ENCODE results near the gene RPS2.
A peak's percentile ranks its signal among the peaks of the same experiment; 100 is the strongest.
"Not testable (repeated sequence)": the region's sequence is repeated elsewhere in the genome, so short reads cannot be mapped to it uniquely, and the experiment has no call there.

RPS2 gene

DNA sequence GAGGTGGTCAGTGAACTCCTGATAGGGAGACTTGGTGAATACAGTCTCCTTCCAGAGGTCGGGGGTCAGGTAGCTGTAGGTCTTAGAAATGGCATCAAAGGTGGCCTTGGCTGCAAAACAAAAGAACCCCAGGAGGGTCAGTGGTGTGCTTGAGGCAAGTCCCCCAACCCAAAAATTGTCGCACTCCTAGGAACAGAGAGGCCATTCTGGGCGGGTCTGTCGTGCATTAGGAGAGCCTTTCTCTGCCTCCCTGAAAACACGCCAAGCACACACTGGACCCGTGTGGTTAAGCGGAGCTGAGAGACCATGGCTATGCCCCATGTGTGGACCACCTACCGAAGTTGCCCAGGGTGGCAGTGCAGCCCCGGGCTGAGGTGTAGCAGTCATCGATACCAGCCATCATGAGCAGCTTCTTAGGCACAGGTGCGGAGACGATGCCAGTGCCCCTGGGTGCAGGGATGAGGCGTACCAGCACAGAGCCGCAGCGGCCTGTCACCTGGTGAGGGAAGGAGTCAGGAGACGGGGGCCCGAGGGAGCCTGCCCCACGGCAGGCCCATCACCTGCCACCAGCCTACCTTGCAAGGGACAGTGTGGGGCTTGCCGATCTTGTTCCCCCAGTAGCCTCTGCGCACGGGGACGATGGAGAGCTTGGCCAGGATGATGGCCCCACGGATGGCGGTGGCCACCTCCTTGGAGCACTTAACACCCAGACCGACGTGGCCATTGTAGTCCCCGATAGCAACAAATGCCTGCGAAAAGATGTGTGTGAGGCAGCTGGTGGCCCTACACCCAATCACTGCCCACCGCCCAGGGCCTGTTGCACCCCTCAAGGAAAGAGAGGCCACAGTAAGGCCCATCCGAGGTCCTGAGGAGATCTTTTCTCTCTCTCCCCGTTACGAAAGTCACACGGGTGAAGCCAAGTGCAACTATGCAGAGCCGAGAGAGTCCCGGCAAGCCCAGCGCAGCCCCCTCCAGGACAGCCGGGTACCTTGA is 2.2 kb downstream of the RPS2 start:
- DNase-seq = not testable (repeated sequence)

DNA sequence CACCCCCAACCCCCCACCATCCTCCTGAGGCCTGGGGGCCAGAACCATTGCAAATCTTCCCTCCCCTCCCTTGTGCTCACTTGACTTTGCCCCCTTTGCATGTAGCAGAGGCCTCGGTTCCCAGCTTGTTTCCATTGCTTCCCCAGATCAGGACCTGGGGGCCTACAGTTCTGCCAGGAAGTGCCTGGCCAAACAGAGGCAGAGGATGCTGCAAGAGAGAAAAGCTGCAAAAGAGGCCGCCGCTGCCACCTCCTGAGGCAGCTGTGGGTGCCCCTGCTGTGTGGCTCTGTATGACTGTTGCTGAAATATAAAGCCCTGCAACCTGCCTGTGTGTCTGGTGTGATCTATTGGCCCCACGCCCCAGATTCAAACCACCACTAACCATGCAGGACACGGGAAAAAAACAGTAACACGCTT is 3.0 kb downstream of the RPS2 start:
- no peak for DNase-seq

DNA sequence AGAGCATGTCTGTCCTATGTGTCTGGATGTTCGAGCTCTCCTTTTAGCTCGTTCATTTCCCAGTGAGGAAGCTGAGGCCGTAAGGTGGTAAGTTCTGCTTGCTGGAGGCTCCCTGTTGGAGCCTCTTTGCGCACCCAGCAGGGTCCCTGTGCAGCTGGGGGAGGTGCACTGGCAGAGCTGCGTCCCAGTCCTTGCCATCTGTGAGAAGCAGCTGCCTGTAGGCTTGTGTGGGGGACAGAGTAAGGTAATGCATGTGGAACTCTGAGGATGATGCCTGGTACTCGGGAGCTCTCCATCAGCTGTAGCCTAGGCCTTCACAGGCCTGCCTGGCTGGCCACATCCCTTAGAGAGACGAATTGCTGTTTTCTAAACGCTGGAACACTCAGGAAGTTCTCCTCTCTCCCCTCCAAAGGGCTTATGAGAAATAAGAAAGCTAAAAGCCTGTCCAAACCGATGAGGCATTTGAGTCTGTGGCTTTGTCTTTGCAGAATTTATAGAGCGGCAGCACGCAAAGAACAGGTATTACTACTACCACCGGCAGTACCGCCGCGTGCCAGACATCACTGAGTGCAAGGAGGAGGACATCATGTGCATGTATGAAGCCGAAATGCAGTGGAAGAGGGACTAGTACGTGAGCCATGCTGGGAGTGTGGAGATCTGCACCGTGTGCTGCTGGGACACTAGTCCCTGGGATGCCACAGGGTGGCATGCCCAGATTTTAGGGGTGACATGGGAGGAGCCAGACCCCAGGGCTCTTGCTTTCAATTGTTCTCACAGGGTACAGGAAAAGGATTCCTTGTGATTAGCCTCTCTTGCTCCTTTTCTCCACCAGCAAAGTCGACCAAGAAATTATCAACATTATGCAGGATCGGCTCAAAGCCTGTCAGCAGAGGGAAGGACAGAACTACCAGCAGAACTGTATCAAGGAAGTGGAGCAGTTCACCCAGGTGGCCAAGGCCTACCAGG is 3.7 kb downstream of the RPS2 start:
- no peak for DNase-seq

DNA sequence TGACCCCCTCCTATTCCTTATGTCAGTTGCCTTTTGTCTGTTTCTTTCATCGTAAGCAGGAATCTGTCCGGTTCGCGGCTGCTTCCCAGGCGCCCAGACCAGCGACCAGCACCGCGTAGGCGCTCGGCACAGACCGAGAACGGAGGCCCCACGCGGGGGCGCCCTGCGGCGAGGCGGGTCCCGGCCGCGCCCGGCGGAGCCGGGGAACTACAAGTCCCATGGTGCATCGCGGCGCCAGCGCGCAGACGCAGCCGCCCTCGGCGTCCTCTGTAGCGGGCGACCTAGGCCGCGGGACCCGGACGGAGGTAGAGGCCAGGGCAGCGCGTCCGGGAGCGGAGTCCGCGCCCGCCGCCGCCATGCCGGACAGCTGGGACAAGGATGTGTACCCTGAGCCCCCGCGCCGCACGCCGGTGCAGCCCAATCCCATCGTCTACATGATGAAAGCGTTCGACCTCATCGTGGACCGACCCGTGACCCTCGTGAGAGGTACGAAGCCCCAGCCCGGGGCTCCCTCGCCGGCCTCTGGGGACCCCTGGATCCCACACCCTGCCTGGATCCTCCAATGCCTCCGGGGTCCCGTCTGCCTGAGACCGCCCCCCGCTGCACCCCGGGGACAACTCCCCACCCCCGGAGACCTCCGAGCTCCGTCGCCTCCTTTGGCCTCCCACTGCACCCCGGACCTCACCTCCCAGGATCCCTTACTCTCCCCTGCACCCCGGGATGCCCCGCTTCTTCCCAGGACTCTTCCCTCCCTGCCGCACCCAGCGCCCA is 5.2 kb downstream of the RPS2 start, which contains the start of gene NDUFB10:
Gene NDUFB10, plus strand, starts transcription at position 270 of the 771 bp plus-strand sequence. Its CDS starts 87 bp downstream, at position 357.
- no peak for DNase-seq

DNA sequence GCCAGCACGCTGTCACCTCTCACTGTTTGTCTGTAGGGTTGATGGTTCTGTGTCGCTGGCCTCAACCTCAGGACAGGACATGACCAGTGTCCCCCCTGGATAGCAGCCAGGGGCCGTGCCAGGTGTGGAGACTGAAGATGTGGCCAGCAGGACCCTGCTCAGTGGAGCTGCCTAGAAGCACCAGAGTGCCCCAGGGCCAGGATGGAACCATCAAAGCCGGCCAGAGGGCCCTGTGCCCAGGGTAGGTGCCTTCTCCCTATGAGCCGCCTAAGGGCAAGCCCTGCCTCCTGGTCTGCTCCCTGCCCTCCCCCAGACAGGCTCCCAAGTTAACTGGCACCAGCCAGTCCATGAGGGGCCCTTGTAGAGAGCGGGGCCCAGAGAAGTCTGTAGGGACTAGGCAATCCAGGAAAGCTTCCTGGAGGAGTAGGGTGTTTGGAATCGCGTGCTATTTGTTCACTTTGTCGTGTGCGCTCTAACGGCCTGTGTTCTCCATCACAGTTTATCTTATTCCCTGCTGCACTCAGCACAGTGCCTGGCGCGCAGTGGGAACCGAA is 5.8 kb downstream of the RPS2 start:
- DNase-seq = no peak

DNA sequence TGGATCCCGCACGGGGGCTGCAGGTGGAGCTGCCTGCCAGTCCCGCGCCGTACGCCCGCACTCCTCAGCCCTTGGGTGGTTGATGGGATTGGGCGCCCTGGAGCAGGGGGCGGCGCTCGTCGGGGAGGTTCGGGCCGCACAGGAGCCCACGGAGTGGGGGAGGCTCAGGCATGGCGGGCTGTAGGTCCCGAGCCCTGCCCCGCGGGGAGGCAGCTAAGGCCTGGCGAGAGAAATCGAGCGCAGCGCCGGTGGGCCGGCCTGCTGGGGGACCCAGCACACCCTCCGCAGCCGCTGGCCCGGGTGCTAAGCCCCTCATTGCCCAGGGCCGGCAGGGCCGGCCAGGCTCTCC is 6.5 kb downstream of the RPS2 start:
- not testable (repeated sequence) for DNase-seq

DNA sequence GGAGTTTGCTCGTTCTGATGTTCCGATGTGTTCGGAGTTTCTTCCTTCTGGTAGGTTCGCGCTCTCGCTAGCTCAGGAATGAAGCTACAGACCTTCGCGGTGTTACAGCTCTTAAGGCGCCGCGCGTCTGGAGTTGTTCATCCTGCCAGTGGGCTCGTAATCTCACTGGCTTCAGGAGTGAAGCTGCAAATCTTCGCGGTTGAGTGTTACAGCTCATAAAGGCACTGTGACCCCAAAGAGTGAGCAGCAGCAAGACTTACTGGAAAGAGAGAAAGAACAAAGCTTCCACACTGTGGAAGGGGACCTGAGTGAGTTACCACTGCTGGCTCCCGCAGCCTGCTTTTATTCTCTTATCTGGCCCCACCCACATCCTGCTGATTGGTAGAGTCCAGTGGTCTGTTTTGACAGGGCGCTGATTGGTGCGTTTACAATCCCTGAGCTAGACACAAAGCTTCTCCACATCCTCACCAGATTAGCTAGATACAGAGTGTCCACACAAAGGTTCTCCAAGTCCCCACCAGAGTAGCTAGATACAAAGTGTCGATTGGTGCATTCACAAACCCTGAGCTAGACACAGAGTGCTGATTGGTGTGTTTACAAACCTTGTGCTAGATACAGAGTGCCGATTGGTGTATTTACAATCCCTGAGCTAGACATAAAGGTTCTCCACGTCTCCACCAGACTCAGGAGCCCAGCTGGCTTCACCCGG is 7.0 kb downstream of the RPS2 start:
- DNase-seq = not testable (repeated sequence)

DNA sequence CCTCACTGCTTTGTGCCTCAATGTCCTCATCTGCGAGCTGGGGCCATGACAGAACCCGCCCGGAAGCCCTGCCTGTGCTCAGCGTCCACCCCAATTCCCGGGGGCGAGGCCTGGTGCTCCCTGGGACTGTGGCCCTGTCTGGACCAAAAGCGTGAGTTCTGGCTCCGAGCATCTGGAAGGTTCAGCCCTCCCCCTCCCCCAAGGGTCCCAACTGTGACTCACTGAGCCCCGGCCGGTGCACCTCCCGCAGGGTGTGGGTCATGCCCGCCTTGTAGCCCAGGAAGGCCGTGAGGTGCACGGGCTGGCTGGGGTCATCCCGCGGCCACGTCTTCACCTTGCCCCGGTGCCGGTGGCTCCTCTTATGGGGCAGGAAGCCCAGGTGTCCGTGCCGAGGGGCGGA is 10.9 kb downstream of the RPS2 start:
- no peak for DNase-seq

DNA sequence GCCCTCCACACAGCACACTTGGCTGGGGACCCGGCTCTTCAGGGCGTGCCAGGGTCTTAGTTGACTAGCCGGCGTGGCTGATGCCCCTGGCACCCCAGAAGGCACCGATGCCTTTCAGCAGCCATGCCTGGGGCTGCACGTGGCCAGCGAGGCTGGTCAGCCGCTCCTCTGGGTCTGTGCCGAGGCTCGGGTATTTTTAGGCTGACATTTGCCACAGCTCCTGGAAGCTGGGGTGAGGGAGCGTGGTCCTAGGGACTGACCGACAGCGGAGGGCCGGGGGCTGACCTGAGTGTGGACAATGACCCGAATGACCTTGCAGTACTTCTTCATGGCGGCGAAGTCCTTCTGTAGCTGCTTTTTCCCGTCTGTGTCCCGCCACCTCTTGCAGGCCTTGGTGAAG is 14.1 kb downstream of the RPS2 start:
- DNase-seq = no peak

DNA sequence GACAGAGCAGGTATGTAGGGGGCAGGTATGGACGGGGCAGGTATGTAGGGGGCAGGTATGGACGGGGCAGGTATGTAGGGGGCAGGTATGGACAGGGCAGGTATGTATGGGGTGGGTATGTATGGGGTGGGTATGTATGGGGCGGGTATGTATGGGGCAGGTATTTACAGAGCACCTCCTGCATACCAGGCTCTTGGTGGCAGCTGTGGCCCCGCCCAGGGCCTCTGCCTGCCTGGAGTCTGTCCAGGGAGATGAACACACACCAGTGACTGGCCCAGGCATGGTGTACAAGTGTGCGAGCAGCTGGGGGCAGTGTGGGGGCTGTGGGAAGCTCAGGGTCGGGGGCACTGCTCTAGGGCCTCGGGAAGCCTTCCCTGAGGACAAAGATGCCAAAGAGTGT is 14.6 kb downstream of the RPS2 start:
- DNase-seq = no peak

DNA sequence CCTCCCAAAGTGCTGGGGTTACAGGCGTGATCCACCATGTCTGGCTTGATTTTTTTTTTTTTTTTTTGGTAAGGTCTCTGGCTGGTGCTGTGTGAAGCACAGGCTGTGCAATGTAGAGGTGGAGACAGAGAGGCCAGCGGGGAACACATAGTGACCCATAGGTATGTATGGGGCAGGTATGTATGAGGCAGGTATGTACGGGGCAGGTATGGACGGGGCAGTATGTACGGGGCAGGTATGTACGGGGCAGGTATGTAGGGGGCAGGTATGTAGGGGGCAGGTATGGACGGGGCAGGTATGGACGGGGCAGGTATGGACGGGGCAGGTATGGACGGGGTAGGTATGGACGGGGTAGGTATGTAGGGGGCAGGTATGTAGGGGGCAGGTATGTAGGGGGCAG is 15.1 kb downstream of the RPS2 start:
- DNase-seq = no peak

DNA sequence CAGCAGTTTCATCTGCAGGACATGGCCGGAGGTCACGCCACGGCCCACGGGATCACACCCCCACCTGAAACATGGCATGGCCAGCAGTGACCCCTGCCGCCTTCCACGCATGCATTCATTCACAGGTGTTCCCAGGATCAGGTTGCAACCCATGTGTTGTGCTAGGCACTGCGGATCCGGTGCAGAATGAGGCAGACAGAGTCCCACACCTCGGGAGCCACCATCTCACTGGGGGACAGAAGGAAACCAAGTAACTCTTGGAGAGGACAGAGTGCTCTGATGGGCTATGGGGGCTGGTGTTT is 17.3 kb downstream of the RPS2 start:
- no peak for DNase-seq

DNA sequence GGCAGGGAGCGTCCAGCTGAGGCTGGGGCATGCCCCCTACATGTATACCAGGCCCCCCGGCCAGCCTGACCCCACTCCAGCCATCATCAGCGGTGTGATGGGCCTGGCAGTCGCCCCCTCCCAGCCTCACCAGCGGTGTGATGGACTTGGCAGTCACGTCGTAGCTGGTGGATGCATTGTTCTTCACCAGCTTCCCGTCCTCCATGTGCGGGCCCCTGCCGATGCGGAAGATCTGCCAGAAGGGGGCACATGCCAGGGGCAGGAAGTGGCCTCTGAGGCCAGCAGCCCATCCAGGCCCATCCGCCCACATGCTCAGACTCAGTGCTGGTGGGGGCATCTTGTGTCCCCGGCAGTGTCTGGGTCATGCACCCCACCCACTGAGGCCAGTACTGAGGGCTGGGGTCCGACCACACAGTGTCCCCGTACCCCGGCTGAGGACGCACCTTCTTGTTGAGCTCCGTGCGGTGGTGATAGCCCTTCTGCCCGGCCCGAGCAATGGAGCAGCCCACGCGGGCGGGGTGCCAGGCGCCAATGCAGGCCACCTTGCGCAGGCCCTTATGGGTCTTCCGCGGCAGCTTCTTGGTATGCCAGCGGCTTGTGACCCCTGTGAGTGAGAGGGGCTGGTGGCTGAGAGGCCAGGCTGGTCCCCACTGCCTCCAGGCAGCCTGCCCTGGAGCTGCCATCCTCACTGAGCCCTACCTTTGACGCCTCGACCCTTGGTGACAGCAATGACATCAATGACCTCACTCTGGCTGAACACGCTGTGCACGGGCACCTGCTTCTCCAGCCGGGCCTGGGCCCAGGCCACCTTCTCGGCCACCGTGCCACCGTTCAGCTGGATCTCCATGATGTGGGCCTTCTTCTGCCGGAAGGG is 17.9 kb downstream of the RPS2 start:
- DNase-seq = no peak

DNA sequence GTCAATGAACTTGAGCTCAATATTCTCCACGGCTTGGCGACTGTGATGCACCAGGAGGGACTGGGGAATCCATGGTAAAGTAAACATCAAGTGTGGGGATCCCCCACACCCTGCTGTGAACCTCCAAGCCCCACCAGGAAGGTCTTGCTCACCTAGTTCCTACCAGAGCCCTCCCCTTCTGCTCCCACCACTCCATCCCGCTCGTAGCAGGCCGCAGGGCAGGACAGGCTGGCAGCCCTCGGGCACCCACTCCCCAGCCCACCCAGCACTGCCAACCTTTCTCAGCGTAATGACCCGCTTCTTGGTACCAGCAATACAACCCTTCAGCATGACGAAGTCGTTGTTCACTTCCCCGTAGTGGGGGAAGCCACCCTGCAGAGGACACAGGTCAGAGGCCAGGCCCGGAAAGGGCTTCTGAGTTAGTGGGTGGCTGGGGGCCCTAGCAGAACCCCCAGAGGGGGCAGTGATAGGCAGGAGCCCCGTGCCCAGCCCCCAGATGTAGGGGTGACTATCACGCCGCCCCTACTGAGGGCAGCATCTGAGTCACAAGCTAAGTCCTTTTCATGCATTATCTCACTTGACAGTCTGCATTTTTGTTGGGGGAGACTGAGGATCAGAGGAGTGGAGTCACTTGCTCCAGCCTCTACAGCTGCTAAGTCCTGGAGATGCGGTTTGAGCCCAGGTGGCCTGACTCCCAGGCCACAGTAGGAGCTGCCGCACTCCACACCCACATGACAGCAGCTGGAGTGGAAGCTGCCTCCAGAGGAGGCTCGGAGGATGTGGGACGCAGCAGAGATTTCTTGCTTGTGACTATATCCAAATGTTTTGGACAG is 18.9 kb downstream of the RPS2 start:
- DNase-seq = no peak

DNA sequence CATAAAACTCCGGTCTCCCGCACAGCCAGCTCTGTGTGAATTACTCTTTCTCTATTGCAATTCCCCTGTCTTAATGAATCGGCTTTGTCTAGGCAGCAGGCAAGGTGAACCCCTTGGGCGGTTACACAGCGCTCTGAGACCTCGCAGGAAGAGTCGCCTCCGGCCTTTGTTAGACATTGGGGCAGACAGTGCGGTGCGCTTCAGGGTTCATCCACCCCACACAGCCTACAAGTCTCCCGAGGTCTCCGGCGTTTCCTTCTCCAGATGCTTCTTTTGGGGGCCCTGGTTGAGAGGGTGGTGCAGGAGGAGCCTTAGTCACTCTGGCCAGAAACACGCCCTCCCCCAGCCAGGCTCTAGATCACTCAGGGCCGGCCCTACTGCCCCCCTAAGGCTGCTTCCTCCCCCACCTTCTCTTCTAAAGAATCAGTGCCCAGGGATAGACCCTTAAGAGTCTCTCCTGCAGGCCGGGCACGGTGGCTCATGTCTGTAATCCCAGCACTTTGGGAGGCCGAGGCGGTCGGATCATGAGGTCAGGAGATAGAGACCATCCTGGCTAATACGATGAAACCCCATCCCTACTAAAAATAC is 19.9 kb downstream of the RPS2 start:
- no peak for DNase-seq

DNA sequence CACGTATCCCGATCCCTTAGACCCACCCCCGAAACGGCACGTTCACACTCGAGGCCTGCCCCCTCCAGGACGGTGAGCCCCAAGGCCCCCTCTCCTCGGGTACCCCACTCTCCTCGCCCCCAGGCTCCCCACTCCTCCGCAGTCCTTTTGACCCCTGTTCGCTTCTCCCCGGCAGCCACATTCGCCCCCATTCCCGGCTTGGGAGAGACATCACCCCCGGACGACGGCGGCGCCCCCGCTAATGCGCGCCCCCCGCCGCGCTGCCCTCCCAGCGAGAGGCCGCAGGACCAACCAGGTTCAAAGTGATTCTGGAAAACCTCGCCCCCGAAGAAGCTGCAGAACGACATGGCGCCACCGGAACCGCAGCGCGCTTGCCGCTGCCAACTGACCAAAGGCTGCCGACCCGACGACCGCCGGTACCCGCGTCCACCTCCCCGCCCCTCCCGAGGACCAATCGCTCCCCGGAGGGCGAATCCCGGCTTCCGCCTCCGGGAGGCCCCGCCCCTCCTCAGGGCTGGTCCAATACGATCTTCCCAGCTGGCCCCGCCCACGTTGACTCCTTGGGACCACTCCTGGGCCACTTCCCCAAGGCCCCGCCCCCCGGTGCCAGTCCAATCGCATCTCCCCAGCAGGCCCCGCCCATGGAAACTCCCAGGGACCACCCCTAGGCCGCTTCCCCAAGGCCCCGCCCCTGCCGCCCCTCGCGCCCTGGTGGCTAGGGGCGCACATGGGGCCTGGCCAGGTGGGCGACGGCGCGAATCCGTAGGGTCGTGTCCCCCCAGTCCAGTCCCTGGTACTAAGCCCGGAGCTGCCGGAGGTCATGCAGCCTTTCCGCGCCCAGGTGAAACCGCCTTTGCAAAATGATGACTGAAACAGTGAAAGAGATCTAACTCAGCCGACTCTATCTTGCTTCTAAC is 21.6 kb downstream of the RPS2 start, which contains the start of gene MSRB1:
Gene MSRB1, minus strand, starts transcription at position 390 of the 917 bp plus-strand sequence. Its CDS starts 43 bp downstream, at position 347.
- peak; percentile 82 for DNase-seq

DNA sequence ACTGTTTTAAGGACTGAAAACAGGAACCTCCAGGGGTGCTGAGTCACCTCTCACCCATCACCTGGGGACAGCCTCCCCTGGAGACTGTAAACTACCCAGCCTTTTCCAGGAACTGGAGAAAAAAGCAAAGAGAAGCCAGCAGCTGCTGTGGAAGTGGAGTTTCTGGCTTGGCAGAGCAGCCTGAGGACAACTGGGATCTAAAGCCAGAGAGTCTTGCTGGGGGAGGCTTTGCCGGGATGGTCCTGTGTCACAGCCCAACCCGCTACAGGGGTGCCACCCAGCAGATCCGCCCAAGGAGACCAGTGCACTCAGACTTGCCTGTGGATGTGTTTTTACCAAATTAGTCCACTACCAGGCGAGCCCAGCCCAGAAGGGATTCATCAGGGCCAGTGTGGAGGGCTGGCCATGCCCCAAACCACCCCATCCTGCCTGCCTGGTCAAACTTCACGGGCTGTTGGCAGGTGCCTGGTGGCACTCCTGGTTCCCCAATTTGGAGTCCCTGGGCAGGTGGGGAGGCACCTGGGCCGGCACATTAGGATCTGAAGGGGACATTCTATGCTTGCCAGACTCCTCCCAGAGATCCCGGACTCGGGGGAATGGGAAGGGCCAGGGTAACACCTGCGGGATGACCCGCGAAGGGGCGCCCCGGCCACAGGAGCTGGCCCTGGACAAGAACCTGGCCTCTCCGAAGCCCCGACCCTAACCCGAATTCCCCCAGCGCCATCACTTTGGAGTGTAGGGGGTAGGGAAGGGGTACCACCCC is 22.4 kb downstream of the RPS2 start:
- no peak for DNase-seq

Measured in NCI-H2081 treated with DMSO at 0.1 percent for 48 hours (cell line).